Activated naive CD4-positive, alpha-beta T cell treated with anti-CD3 and anti-CD28 coated beads, Interleukin-2, amount 50 U/mL, for 24 hours (primary cell): ENCODE measurements around the gene KRTCAP2.

Experiments
- H3K27ac Mint-ChIP-seq: one replicate; pipeline ENCODE4 v1.8.0; 2021; ENCODE audit warnings: mild to moderate bottlenecking, mixed read lengths
- H3K27me3 Mint-ChIP-seq: one replicate; pipeline ENCODE4 v1.8.0; 2021; ENCODE audit warnings: mixed read lengths
- H3K36me3 Mint-ChIP-seq: one replicate; pipeline ENCODE4 v1.8.0; 2021; ENCODE audit warnings: mixed read lengths
- H3K4me1 Mint-ChIP-seq: one replicate; pipeline ENCODE4 v1.8.0; 2021; ENCODE audit warnings: mixed read lengths
- H3K4me3 Mint-ChIP-seq: one replicate; pipeline ENCODE4 v1.8.0; 2021; ENCODE audit warnings: mild to moderate bottlenecking, mixed read lengths
- H3K9me3 Mint-ChIP-seq: one replicate; pipeline ENCODE4 v1.8.0; 2021; ENCODE audit warnings: mixed read lengths

KRTCAP2 gene

GRCh38 chr1:155179112-155180031 lies 6.3 kb upstream of the KRTCAP2 start:
- Mint-ChIP-seq H3K27ac (no peak overlapping the region), H3K4me1 (peaks cover 15% of the 10 kb centered on the region), H3K27me3 (no peaks in the 10 kb centered on the region), H3K4me3 (no peak overlapping the region), H3K9me3 (no peaks in the 10 kb centered on the region), H3K36me3 (peaks cover 8% of the 10 kb centered on the region)

DNA sequence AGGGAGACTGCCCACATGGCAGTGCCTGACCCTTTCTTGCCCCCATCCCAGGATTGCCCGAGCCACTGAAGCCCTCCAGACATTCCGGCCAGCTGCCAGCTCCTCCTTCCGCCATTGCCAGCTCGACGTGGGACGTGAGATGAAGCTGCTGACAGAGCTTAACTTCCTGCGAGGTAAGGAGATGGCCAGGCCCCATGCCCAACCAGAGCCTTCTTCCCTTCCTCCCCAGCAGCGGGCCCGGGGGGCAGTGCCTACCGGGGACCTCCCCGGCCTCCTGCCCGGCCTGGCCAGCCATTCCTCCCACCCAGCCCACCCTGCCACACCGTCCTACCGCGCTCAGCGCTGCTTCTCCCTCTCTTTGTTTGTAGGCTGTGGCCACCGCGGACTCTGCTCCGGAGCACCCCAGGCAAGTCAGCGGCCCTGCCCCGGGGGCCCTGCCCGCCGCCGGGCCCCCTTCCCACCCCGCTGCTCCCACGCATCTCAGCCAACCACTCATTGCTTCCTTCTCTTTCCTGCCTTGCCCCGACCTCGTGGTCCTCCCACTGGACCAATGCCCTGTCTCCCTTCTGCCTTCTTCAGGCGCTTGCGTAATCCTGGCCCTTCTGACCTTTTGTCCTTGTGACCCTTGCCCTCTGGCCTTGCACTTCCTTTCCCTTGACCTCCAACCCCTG lies 5.5 kb upstream of the KRTCAP2 start:
- H3K9me3 Mint-ChIP-seq: no peaks in the 10 kb centered on the region
- H3K27me3 Mint-ChIP-seq: no peaks in the 10 kb centered on the region
- peaks cover 7% of the 10 kb centered on the region for H3K36me3 Mint-ChIP-seq
- peaks cover 22% of the 10 kb centered on the region for H3K4me1 Mint-ChIP-seq
- no peak overlapping the region for H3K27ac Mint-ChIP-seq
- H3K4me3 Mint-ChIP-seq: no peak overlapping the region

- Mint-ChIP-seq H3K4me1 (peaks cover 28% of the 10 kb centered on the region), H3K9me3 (no peaks in the 10 kb centered on the region), H3K4me3 (no peak overlapping the region), H3K36me3 (peaks cover 3% of the 10 kb centered on the region), H3K27me3 (no peaks in the 10 kb centered on the region), H3K27ac (no peak overlapping the region)
Measured at GRCh38 chr1:155177918-155178281, 4.8 kb upstream of the KRTCAP2 start.

- Mint-ChIP-seq H3K4me1 (peaks cover 28% of the 10 kb centered on the region), H3K4me3 (no peak overlapping the region), H3K36me3 (peaks cover 3% of the 10 kb centered on the region), H3K9me3 (no peaks in the 10 kb centered on the region), H3K27ac (no peak overlapping the region), H3K27me3 (no peaks in the 10 kb centered on the region)
Measured at GRCh38 chr1:155177192-155177917, 4.3 kb upstream of the KRTCAP2 start.

GRCh38 chr1:155176544-155177071 lies 3.5 kb upstream of the KRTCAP2 start:
- peak overlapping the region; percentile 61 for H3K4me3 Mint-ChIP-seq
- H3K36me3 Mint-ChIP-seq: peaks cover 6% of the 10 kb centered on the region
- H3K4me1 Mint-ChIP-seq: peaks cover 35% of the 10 kb centered on the region
- no peaks in the 10 kb centered on the region for H3K27me3 Mint-ChIP-seq
- H3K27ac Mint-ChIP-seq: peak overlapping the region; percentile 47
- no peaks in the 10 kb centered on the region for H3K9me3 Mint-ChIP-seq

- Mint-ChIP-seq H3K27me3 (no peaks in the 10 kb centered on the region), H3K9me3 (no peaks in the 10 kb centered on the region), H3K4me1 (peaks cover 35% of the 10 kb centered on the region)
Measured at GRCh38 chr1:155175927-155176371, 2.8 kb upstream of the KRTCAP2 start.

DNA sequence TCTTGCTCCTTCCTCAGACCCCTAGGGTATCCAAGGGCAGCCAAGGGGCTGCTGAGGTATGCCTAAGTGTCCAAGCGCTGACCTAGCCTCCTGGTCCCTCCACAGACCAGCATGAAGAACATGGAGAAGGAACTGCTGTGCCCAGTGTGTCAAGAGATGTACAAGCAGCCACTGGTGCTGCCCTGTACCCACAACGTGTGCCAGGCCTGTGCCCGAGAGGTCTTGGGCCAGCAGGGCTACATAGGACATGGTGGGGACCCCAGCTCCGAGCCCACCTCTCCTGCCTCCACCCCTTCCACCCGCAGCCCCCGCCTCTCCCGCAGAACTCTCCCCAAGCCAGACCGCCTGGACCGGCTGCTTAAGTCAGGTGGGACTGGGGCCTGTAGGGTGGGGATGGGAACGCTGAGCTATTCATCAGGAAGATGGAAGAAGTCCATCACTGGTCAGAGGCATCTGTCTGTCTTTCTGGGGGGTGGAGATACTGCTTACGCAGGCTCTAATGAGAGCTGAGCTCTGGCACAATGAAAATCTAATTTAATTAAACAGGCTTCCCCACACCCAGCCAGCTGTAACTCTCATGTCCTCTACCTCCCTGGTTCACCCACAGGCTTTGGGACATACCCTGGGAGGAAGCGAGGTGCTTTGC lies 2.3 kb upstream of the KRTCAP2 start:
- no peaks in the 10 kb centered on the region for H3K9me3 Mint-ChIP-seq
- peak overlapping the region; percentile 33 for H3K4me3 Mint-ChIP-seq
- H3K27me3 Mint-ChIP-seq: no peaks in the 10 kb centered on the region
- peaks cover 6% of the 10 kb centered on the region for H3K36me3 Mint-ChIP-seq
- H3K4me1 Mint-ChIP-seq: peaks cover 35% of the 10 kb centered on the region
- peak overlapping the region; percentile 41 for H3K27ac Mint-ChIP-seq

More at GRCh38 chr1:155175927-155176371, 2.8 kb upstream of the KRTCAP2 start:
- H3K27ac Mint-ChIP-seq: no peak overlapping the region
- no peak overlapping the region for H3K4me3 Mint-ChIP-seq
- H3K36me3 Mint-ChIP-seq: peaks cover 6% of the 10 kb centered on the region

GRCh38 chr1:155174324-155175280 lies 1.5 kb upstream of the KRTCAP2 start:
- Mint-ChIP-seq H3K27me3 (no peaks in the 10 kb centered on the region), H3K27ac (peak overlapping the region; percentile 65), H3K4me3 (peak overlapping the region; percentile 91), H3K9me3 (no peaks in the 10 kb centered on the region), H3K36me3 (peaks cover 7% of the 10 kb centered on the region), H3K4me1 (peaks cover 35% of the 10 kb centered on the region)

GRCh38 chr1:155173478-155174323 lies 597 bp upstream of the KRTCAP2 start, which contains the start of gene TRIM46:
Gene TRIM46, plus strand, starts transcription at chr1:155173849. Its CDS starts 118 bp downstream, at chr1:155173967.
- Mint-ChIP-seq H3K27me3 (no peaks in the 10 kb centered on the region), H3K36me3 (peaks cover 8% of the 10 kb centered on the region), H3K4me3 (peak within 1 kb of the TSS; percentile 91), H3K9me3 (no peaks in the 10 kb centered on the region), H3K27ac (peak within 1 kb of the TSS; percentile 99), H3K4me1 (peaks cover 35% of the 10 kb centered on the region)

DNA sequence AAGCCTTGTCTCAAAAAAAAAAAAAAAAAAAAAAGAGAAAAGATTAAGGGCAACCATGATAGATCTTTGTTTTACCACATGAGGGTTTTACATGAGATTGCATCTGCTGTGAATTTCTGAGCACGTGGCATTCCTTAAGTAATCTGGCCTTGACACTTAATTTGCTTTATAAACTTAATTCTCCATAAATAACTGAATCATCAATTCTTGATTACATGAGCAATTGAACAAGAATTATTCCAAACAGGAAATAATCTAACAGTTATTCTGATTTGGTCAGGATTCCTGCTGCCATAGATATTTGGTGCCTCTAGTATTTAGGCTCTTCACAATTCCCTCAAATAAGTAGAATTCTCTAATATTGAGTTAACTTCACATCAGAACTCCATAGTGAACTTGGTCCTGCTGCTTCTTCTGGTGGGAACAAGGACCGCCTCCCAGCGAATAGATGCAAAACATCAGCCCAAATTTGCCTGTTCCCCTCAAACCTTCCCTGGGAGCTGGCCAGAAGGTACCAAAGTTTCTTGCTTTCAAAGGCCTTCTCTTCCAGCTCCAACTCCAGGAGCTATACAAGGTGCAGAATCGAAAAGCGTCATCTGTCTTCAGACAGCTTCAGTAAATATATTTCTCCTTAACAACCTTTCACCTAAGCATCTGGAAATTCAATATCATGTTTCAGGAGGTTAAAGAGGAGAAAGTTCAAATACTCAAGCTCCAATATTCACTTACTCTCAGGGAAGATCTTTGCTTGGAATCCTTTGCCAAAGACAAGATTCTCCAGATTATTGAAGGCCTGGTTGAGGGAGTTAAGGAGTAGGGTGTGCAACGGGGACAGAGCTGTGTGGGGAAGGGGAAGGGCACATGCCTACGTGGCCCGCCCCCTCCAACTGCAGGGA lies 1.0 kb downstream of the KRTCAP2 start:
- no peaks in the 10 kb centered on the region for H3K27me3 Mint-ChIP-seq
- no peaks in the 10 kb centered on the region for H3K9me3 Mint-ChIP-seq
- H3K36me3 Mint-ChIP-seq: peaks cover 8% of the 10 kb centered on the region
- peaks cover 46% of the 10 kb centered on the region for H3K4me1 Mint-ChIP-seq
- peak overlapping the region; percentile 99 for H3K27ac Mint-ChIP-seq
- peak overlapping the region; percentile 91 for H3K4me3 Mint-ChIP-seq

- Mint-ChIP-seq H3K4me3 (no peak overlapping the region), H3K27me3 (no peaks in the 10 kb centered on the region), H3K4me1 (peaks cover 39% of the 10 kb centered on the region), H3K36me3 (peaks cover 8% of the 10 kb centered on the region), H3K9me3 (no peaks in the 10 kb centered on the region), H3K27ac (no peak overlapping the region)
Measured at GRCh38 chr1:155170806-155171205, 2.3 kb downstream of the KRTCAP2 start.

- no peak overlapping the region for H3K27ac Mint-ChIP-seq
- H3K4me3 Mint-ChIP-seq: peak overlapping the region; percentile 19
- peaks cover 8% of the 10 kb centered on the region for H3K36me3 Mint-ChIP-seq
- no peaks in the 10 kb centered on the region for H3K27me3 Mint-ChIP-seq
- no peaks in the 10 kb centered on the region for H3K9me3 Mint-ChIP-seq
- peaks cover 39% of the 10 kb centered on the region for H3K4me1 Mint-ChIP-seq
Measured at GRCh38 chr1:155170101-155170785, 2.9 kb downstream of the KRTCAP2 start.
